ENCODE results near the gene OR10R2.
"Not testable (repeated sequence)": the region's sequence is repeated elsewhere in the genome, so short reads cannot be mapped to it uniquely, and the experiment has no call there.

OR10R2 gene, protein sequence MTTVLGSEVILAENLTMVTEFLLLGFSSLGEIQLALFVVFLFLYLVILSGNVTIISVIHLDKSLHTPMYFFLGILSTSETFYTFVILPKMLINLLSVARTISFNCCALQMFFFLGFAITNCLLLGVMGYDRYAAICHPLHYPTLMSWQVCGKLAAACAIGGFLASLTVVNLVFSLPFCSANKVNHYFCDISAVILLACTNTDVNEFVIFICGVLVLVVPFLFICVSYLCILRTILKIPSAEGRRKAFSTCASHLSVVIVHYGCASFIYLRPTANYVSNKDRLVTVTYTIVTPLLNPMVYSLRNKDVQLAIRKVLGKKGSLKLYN

DNA sequence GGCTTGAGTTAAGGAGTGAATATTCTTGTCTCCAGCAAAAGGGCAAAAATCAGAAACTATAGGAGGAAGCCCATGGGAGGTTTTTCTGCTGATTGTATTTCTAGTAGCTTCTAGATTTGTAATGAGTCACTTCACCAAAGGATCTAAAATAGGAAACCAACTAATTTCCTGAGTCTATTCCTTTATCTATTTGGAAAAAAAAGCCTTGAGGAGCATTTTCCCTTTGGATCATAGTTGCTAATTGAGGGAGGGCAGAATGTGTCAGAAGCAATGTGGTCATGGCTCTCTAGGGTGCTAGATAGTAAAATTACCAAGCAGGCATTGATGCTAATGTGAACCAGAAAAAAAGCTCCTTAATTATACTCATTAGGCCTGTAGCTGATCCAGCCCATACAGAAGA is at the start of gene OR10R2:
OR10R2 (plus strand) TSS at position 301 of the 400 bp plus-strand sequence. CDS start 106 bp downstream, outside the sequence.
- DNase-seq = no peak

DNA sequence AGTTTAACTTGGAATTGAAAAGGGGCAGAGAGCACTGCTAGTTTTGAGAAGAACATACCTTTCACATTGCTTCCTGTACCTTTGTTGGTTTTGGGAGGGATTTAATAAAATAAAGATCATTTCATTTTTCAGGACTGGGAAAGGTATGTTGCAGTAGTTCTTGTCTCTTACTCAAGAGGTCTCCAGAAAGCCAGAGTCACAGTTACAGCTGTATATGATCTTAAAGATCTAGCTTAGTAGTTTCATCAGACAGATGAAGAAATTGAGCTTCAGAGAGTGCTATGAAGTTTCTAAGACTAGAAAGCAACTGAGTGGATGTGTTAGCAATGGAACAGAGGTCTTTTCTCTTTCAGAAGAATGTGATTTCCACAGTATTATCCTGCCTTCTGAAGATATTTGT is 47.0 kb upstream of the OR10R2 start:
- DNase-seq = no peak

DNA sequence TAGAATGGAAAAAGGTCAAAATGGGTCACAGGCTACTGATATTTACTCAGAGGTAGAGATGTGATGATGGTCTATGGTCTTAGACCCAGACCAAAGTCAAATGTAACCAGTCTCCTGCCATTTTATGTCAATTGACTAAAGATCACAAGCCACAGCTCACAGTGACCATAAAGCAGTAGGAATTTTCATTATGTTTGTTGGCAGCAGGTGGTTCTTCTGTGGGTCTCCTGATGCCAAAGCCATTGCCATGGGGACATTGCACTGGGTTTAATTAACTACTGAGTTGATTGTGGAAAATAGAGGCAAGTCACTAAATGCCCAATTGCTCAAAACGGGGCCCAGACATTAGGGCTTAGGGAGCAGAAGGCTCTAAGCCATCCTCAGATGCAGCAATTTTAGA is 45.9 kb upstream of the OR10R2 start, which contains the start of gene OR10K2:
OR10K2 (minus strand) TSS at position 101 of the 400 bp plus-strand sequence. CDS start 5,371 bp downstream, outside the sequence.
- DNase-seq = no peak

DNA sequence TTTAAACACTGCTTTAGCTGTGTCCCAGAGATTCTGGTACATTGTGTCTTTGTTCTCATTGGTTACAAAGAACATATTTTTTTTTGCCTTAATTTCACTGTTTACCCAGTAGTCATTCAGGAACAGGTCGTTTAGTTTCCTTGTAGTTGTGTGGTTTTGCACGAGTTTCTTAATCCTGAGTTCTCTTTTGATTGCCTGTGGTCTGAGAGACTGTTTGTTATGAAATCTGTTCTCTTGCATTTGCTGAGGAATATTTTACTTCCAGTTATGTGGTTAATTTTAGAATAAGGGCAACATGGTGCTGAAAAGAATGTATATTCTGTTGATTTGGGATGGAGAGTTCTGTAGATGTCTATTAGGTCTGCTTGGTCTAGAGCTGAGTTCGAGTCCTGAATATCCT is 41.9 kb upstream of the OR10R2 start:
- DNase-seq = not testable (repeated sequence)

DNA sequence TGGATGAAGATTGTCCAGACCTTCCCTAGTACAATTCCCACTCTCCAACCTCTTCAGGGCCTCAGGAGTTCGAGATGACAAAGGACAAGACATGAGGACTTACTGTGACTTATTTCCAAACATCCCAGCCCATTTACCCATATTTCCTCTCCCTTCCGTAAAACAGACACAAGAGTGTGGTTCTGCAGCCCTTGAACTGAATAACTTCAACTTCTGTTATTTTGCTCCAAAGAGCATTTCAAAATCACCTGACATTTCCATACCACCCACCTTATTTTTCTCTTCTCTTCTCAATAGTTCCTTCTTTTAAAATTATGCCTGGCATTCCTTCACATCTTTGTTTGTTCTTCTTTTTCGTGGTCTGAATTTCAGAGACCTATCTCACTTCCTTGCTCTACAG is 37.3 kb upstream of the OR10R2 start:
- DNase-seq = no peak

DNA sequence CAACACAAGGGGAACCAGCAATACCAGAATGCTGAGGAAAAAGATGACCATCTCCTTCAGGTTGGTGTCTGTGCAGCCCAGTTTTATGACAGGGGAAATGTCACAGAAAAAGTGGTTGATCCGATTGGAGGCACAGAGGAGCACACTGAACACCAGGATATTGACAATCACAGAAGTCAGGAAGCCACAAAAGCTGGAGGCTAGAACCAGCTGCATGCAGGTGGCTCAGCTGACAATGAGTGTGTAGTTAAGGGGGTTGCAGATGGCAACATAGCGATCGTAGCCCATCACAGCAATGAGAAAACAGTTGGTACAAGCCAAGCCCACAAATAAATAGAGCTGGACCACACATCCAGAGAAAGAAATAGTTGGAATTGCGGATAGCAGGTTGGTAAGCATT is 26.6 kb upstream of the OR10R2 start:
- no peak for DNase-seq

DNA sequence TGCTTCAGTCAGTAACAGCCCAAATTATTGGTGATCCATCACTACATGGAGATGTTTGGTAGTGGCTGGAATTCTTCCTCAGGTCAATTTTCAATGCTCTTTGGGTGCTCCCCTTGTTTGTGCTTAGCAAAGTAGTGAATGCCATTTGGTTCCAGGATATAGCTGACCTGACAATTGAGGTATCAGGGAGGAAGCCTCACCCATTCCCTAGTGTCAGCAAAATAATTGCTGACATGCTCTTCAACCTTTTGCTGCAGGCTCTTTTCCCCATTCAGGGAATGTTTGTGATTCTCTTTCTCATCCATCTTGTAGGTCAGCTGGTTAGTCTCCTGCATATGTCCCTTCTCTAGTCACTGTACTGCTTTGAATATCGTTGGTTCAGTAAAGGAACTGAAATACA is 17.5 kb upstream of the OR10R2 start:
- DNase-seq = no peak

DNA sequence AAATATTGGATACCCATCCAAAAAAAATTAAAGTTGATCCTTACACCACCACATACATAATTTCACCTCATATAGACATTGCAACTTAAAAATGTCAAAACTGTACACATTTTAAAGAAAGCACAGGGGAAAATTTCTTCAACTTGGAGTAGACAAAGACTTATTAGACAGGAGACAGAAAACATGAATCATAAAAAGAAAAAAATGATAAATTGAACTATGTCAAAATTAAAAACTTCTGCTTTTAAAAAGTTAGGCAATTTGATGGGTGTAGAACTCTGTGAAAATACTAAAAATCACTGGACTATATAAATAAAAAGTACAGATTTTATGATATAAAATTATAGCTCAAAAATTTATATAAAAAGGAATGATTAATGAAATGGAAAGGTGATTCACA is 14.8 kb upstream of the OR10R2 start:
- DNase-seq = no peak

DNA sequence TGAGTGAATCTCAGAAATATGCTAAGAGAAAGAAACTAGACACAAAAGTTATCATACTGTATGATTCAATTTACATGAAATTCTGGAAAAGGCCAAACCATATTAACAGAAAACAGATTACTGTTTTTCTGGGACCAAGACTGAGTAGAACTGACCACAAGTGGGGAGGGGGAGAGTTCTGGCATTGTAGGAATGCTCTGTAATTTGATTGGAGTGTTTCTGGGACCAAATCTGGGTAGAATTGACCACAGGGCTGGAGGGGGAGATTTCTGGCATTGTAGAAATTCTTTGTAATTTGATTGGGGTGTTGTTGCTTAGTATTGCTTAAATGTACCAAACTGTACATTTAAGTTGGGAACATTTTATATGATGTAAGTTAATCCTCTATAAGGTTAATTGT is 13.8 kb upstream of the OR10R2 start:
- DNase-seq = peak; percentile 71

DNA sequence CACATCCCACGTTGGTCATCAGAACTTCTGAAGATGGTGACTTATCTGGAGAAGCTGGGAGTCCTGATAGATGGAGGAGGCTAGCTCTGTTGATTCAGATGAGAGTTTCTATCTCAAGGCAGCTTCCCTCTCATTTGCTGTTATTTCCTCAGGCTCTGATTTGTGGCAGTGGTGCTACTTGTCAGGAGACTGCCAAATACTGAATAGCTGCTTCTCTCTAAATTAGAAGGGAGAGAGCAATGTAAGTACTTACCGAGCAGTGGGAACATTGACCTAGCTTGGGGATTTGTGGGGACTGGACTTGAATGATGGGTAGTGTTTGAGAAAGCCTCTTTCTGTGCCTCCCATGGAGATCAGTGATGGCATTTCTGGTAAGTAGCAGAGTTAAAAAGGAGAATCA is 10.5 kb upstream of the OR10R2 start, which contains the start of gene OR10K1:
OR10K1 (plus strand) TSS at position 301 of the 400 bp plus-strand sequence. CDS start 3,728 bp downstream, outside the sequence.
- no peak for DNase-seq

DNA sequence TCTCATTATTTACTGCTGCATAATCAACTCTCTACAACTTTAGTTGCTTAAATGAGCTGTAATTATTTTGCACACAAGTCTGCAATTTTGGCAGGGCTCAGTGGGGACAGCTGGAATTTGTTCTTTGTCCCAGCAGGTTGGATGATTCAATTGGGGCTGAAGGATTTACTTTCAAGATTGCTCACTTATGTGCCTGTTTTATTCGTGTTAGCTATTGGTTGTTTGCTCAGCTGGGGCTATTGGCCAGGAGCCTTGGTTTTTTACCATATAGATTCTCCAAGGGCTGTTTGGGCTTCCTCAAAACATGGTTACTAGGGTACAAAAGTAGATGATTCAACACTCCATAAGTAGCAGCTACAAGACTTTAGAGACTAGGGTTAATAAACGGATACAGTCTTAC is 13.4 kb downstream of the OR10R2 start:
- no peak for DNase-seq

DNA sequence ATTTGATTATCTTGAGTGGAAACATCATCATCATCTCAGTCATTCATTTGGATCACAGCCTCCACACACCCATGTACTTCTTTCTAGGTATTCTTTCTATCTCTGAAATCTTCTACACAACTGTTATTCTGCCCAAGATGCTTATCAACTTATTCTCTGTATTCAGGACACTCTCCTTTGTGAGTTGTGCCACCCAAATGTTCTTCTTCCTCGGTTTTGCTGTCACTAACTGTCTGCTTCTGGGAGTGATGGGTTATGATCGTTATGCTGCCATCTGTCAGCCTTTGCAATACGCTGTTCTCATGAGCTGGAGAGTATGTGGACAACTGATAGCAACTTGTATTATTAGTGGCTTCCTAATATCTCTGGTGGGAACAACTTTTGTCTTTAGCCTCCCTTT is 19.3 kb downstream of the OR10R2 start:
- DNase-seq = no peak

DNA sequence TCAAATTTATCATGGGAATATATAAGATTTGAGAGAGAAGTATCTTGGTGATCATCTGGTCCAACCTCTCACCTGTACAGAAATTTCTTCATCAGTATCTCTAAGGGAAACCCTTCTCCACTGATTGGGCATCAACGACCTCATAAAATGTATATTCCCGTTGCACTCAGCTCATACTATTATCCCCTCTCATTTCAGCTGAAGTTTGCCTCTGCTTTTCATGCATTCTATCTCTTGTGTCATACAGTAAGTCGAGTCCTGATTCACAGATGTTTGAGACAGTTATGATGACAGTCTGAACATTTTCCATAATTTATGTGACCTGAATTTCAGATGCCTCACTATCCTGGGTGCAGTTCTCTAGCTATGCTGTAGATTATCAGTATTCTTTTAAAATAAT is 21.0 kb downstream of the OR10R2 start:
- DNase-seq = no peak

DNA sequence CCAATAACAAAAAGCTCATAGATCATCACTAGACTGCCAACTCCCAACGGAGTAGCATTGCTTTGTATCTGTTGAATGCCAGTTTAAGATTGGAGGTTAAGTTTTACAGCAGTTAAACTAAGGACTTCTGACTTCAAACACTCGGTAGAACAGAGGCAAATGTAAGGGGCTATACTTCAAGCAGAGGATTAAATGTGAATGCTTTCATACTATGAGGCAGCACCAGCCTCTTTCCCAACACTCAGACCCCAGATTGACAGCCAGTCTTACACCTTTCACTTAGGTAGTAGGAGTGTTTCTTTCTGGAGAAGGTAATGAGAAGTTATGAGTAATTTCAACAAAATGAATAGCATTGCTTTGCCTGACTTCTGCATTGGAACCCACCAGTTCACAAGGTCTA is 22.8 kb downstream of the OR10R2 start:
- DNase-seq = no peak

DNA sequence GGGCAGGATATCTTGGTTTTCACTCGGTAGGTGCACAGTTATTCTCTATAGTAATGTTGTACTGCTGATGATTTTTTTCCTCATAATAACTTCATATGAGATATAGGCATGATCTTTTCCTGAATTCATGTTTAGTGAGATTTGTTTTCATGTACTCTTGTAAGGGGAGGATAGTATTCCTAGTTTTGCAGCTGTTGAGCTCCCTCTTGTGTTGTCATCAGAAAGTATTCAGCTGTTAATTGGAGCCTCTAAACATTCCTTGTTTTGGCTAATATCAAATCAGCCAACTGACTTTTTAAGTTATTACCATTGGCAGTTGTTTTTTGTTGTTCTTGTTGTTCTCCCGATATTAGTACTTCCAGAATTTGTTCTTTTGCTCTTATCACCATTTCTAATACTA is 24.4 kb downstream of the OR10R2 start:
- no peak for DNase-seq

DNA sequence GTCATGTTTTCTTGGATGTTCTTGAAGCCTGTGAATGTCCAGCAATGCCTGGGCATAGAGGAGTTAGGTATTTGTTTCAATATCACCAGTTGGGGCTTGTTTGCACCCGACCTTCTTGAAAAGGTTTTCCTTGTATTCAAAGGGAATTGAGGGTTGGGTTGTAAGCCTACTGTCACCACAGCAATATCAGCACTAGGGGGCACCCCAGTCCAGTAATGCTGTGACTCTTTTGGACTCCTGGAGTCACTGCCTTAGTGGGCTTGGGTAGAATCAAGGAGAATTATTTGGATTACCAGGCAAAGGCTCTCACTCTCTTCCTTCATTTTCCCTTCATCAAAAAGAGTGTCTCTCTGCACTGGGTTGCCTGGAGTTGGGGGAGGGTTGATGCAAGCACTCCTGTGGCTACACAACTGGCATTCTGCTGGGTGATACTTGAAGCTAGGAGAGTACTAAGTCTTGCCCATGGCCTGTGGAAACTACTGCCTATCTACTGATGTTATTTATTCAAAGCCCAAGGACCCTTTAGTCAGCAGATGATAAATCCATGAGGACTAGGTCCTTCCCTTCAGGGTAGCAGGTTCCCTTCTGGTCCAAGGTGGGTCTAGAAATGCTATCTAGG is 34.5 kb downstream of the OR10R2 start:
- no peak for DNase-seq

DNA sequence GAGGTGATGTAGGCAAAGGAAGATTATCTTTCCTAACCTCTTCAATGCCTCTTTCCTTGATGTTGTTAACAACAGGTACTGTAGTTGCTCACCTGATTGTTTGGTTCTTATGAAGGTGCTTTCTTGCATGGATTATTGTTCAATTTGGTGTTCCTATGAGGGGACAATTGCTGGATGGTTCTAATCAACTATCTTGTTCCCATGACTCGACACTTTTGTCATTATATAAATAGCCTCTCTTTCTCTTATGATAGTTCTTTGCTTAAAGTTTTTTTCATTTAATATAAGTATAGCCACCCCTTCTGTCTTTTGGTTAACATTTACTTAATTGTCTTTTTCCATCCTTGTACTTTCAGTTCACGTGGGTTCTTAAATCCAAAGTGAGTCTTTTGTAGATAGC is 35.5 kb downstream of the OR10R2 start:
- no peak for DNase-seq

DNA sequence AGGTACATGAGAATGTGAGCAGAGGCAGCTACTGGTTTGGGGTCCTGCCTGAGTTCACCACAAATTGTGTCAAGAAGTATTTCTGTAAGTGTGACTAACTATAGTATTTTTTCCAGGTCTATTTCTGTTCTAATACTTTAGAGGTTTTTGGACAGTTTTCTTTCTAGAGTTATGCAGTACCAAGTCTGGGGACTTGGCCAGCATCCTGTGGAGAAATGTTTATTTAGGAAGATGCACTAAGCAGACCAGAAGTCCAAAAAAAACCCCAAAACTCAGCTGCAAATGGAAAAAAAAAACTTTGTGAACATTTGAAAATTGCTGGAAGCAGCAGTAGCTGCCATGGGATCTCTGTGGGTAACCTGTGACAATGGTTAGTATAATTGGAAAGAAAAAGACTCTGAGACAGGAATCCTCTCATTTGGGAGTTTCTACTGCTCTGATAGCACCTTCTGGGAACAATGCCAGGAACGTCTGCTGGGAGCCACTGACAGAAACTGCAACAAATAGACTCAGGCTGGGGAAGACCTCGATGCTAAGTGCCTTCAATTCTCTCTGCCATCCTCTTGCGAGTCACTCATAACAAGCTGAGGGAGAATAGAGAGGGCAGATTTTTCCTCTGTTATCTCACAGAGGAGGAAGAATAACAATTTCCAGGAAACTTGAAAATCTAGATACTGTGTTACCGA is 37.6 kb downstream of the OR10R2 start:
- no peak for DNase-seq

DNA sequence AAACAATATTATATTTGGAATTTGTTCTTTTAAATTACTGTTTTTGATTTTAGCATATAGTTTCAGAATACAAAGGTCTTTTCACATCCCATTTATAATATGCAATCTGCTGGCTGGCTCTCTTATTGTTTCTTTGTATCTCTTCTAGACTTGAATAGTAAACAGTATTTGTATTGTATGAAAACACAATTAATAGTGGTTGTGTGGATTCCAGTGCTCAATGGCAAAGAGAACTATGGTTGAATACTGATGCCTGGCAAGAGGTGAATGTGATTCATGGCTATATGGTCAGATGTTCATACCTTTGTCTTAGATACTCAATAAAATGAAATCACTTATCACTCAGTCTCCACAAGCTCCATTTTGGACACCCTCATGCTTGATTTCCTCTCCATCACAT is 44.9 kb downstream of the OR10R2 start:
- DNase-seq = no peak

DNA sequence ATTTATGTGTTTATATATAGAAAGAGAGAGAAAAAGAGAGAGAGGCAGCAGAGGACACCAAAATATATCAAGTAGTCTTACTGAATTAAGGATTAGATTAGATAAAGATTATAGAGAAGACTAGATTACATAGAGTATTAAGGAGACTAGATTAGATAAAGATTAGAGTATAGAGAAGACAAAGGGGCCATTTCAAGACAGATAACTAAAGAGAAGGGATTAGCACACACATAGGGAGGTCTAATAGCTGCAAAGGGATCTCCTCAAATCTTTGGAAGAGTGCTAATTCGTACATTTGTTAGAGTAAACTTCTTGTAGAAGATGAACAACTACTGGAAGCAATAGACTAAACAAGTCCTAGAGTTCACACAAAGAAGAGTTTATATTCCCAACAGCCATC is 48.0 kb downstream of the OR10R2 start:
- no peak for DNase-seq

DNA sequence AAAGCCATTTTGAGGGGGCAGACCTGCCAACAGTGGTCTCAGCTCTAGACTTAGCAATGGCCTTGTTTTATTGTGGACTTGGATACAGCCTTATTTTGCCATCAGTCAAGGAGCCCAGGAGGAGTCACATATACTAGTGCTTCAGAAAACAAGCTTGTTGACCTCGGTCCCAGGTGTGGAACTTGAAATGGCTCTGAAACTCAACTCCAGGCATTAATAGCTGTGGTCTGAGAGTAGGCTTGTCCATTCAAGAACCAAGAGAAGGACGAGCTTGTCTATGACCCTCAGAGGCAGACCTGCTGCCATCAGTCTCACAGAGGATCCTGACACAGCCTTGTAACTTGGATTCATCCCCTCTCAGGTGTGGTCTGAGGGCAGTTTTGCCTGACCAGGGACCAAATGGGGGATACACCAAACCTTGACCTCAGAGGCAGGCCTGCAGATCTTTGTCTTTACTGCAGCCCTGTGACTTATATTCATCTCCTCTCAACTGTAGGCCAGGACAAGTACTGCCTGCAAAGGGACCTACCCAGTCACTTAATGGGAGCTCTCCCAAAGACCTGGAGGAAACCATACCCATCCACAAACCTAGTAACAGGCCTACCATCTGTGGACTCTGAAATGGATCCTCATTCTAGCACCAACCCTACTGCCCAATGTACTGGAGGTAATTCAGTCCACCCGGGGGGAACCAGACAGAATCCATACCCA is 49.1 kb downstream of the OR10R2 start:
- DNase-seq = no peak

DNA sequence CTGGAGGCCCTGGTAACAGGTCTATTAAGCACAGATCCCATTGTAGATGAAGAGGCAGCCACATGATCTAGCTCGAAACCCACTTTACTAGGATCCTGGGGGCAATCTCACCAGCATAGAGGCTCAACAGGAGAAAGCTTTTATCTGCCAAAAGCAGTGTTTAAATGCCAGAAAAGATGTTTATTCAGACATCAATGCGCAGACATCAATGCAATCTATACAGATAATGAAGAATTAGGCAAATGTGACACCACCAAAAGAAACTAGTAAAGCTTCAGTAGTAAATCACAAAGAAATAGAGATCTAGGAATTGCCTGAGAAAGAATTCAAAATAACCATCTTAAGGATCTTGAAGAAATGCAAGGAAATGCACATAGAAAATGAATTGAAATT is 49.6 kb downstream of the OR10R2 start:
- no peak for DNase-seq

DNA sequence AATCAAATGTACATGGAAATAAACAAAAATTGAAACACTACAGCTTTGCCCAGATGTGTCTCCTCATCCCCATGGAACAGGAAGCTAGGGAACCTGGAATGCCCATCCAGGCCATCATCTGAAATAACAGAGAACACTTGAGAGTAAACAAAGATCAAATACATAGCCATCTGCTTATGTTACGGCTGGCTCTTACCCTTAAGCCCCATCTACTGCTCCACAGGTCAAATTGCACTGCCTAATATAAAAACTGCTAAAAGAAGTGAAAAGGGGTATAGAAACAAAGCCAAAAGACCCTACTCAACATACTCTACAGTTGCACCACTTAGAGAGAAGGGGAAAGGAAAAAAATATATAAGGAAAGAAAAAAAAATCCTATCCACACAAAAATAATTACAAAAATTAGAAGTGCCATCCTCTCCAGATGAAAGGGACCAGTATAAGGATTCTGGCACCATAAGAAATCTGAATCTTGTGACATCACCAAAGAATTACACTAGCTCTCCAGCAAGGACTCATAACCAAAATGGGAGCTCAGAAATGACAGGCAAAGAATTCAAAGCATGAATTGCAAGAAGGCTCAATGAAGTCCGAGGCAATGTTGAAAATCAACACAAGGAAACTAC is 55.3 kb downstream of the OR10R2 start:
- DNase-seq = no peak
